Transverse colon (tissue), 4 donors: ENCODE data around the gene RTF2.
A peak's percentile ranks its signal among the peaks of the same experiment; 100 is the strongest.

ENCODE experiments used
- POLR2A ChIP-seq: fragments of 450-650 bp; IDR thresholded peaks from one replicate; pipeline ENCODE4 v1.6.1; 2016; ENCODE audit warnings: antibody characterized with exemption, mild to moderate bottlenecking, moderate library complexity
- POLR2AphosphoS5 ChIP-seq, 3 donors: sonication (generic); formaldehyde crosslinking; IDR thresholded peaks; one replicate each; pipeline ENCODE4 v1.6.1; 2016; ENCODE audit warnings: antibody characterized with exemption in 3 of 3
- TF ChIP-seq, protein P1 (sequence below), 5 experiments: fragments of 200-600 bp in 3 of 5; fragments of 450-650 bp in 2 of 5; sonication (generic) in 3 of 5; IDR thresholded peaks; 1 replicate in 2 of 5; 2 replicates in 3 of 5; pipeline ENCODE4 v1.5.1; 2016 to 2017; ENCODE audit warnings: antibody characterized with exemption in 5 of 5, inconsistent platforms in 3 of 5, mild to moderate bottlenecking in 2 of 5, moderate library complexity in 1 of 5

DNA sequence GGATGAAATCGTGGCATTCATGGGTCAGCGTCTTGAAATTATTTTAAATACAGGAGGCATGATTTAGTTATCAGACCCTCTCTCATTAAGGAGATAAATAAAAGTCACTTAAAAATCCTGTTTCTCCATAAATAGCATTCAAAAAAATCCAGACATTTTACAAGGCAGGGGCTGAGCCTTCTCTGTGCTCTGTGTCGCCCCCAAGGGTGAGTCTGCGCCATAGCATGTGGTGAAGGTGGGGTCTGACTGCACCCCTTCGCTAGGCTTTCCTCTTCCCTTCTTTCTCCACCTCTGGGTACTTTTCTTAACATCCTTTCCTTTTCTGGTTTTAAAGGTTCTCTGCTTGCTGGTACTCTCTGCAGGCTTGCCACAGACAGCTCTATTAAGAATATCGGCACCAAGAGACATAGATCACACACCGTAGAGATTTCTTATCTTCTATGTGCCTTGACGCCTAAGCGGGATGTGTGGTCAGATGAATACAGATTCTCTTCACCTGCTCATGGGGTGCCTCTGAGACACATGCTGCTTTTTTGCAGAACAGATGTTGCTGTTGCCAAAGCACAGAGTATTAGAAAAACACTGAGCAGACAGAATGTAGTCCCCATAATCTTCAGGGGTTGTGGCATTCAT is 36.1 kb downstream of the RTF2 start:
- TF ChIP-seq, protein P1, sequence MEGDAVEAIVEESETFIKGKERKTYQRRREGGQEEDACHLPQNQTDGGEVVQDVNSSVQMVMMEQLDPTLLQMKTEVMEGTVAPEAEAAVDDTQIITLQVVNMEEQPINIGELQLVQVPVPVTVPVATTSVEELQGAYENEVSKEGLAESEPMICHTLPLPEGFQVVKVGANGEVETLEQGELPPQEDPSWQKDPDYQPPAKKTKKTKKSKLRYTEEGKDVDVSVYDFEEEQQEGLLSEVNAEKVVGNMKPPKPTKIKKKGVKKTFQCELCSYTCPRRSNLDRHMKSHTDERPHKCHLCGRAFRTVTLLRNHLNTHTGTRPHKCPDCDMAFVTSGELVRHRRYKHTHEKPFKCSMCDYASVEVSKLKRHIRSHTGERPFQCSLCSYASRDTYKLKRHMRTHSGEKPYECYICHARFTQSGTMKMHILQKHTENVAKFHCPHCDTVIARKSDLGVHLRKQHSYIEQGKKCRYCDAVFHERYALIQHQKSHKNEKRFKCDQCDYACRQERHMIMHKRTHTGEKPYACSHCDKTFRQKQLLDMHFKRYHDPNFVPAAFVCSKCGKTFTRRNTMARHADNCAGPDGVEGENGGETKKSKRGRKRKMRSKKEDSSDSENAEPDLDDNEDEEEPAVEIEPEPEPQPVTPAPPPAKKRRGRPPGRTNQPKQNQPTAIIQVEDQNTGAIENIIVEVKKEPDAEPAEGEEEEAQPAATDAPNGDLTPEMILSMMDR (IDR thresholded peaks at IDR 0.05), result peak in 2 of 5 experiments; percentile 14 to 21
- no peak for TF ChIP-seq POLR2A
- no peak for TF ChIP-seq POLR2AphosphoS5 (IDR thresholded peaks at IDR 0.05)
